GM18867 (cell line): Measurements from ENCODE around the gene GALNT15.

Experiments
- ATAC-seq: cut with Tn5 transposase; IDR thresholded peaks from one replicate; pipeline ENCODE4 v1.9.1; 2021; ENCODE audit warnings: mild to moderate bottlenecking, moderate library complexity; ENCODE audit not compliant: unreplicated experiment

GALNT15 gene

GRCh38 chr3:16222547-16222946, 48.1 kb downstream of the GALNT15 start:
- no peak for ATAC-seq

- no peak for ATAC-seq
These were observed 49.8 kb downstream of the GALNT15 start for GRCh38 chr3:16224325-16224724.

- no peak for ATAC-seq
These were observed 53.1 kb downstream of the GALNT15 start for GRCh38 chr3:16227566-16227965.

- ATAC-seq: no peak
These were observed 55.2 kb downstream of the GALNT15 start for GRCh38 chr3:16229681-16230080.

- ATAC-seq: no peak
These were observed 57.5 kb downstream of the GALNT15 start for GRCh38 chr3:16231983-16232382.

GRCh38 chr3:16233806-16234205, 59.3 kb downstream of the GALNT15 start:
- ATAC-seq: no peak

GRCh38 chr3:16234281-16234680, 59.8 kb downstream of the GALNT15 start:
- ATAC-seq: no peak

GRCh38 chr3:16236030-16236639, 61.7 kb downstream of the GALNT15 start:
- no peak for ATAC-seq

- ATAC-seq: no peak
These were observed 62.4 kb downstream of the GALNT15 start for GRCh38 chr3:16236856-16237393.

GRCh38 chr3:16239086-16239770, 64.7 kb downstream of the GALNT15 start:
- no peak for ATAC-seq

- ATAC-seq: no peak
These were observed 65.3 kb downstream of the GALNT15 start for GRCh38 chr3:16239780-16240179.

- ATAC-seq: no peak
These were observed 65.9 kb downstream of the GALNT15 start for GRCh38 chr3:16240229-16241023.

GRCh38 chr3:16241225-16241624, 66.7 kb downstream of the GALNT15 start:
- no peak for ATAC-seq

- ATAC-seq: no peak
These were observed 67.7 kb downstream of the GALNT15 start for GRCh38 chr3:16242177-16242576.

- ATAC-seq: no peak
These were observed 69.4 kb downstream of the GALNT15 start for GRCh38 chr3:16243706-16244490.

GRCh38 chr3:16245609-16246008, 71.1 kb downstream of the GALNT15 start:
- no peak for ATAC-seq

- peak; percentile 80 for ATAC-seq
These were observed 73.0 kb downstream of the GALNT15 start for GRCh38 chr3:16247282-16248061.

- no peak for ATAC-seq
These were observed 74.1 kb downstream of the GALNT15 start for GRCh38 chr3:16248556-16248955.

GRCh38 chr3:16249336-16249735, 74.9 kb downstream of the GALNT15 start:
- no peak for ATAC-seq

GRCh38 chr3:16249886-16250285, 75.4 kb downstream of the GALNT15 start:
- no peak for ATAC-seq
